Adrenal gland (tissue), 5 donors: ENCODE results near the gene LAMC3.

ENCODE experiments used
- POLR2A ChIP-seq, 2 donors: fragments of 450-650 bp; IDR thresholded peaks; one replicate each; pipeline ENCODE4 v1.6.1; 2017; ENCODE audit warnings: antibody characterized with exemption in 2 of 2, mild to moderate bottlenecking in 2 of 2, moderate library complexity in 1 of 2
- TF ChIP-seq, protein P1 (sequence below), 6 experiments: fragments of 450-650 bp in 4 of 6; fragments of 200-600 bp in 2 of 6; sonication (generic) in 1 of 6; IDR thresholded peaks; 1 replicate in 5 of 6; 2 replicates in 1 of 6; pipeline versions ENCODE4 v1.5.1 to v1.8.0; 2016 to 2021; ENCODE audit warnings: antibody characterized with exemption in 6 of 6, mild to moderate bottlenecking in 2 of 6, moderate library complexity in 1 of 6
- donor health status: DM: no; HTN: no; CAD: no.

- TF ChIP-seq, protein P1, sequence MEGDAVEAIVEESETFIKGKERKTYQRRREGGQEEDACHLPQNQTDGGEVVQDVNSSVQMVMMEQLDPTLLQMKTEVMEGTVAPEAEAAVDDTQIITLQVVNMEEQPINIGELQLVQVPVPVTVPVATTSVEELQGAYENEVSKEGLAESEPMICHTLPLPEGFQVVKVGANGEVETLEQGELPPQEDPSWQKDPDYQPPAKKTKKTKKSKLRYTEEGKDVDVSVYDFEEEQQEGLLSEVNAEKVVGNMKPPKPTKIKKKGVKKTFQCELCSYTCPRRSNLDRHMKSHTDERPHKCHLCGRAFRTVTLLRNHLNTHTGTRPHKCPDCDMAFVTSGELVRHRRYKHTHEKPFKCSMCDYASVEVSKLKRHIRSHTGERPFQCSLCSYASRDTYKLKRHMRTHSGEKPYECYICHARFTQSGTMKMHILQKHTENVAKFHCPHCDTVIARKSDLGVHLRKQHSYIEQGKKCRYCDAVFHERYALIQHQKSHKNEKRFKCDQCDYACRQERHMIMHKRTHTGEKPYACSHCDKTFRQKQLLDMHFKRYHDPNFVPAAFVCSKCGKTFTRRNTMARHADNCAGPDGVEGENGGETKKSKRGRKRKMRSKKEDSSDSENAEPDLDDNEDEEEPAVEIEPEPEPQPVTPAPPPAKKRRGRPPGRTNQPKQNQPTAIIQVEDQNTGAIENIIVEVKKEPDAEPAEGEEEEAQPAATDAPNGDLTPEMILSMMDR (IDR thresholded peaks at IDR 0.05) = no peak
- TF ChIP-seq POLR2A (IDR thresholded peaks at IDR 0.05) = no peak
Measured at GRCh38 chr9:131091352-131091992, 82.5 kb downstream of the LAMC3 start.
